NCI-H187 treated with DMSO at 0.1 percent for 48 hours (cell line): ENCODE data around the gene TUBB8B.
"Not testable (repeated sequence)": the region's sequence is repeated elsewhere in the genome, so short reads cannot be mapped to it uniquely, and the experiment has no call there.

Experiments
- DNase-seq: peaks from one replicate; lab custom pipeline; 2025; lab: John Stamatoyannopoulos, UW

The TUBB8B gene

GRCh38 chr18:12773-13172, 36.6 kb downstream of the TUBB8B start:
- DNase-seq, result not testable (repeated sequence)

- DNase-seq, result not testable (repeated sequence)
Measured at GRCh38 chr18:11383-12274, 37.8 kb downstream of the TUBB8B start.

- not testable (repeated sequence) for DNase-seq
Measured at GRCh38 chr18:10624-11184, 38.7 kb downstream of the TUBB8B start.

GRCh38 chr18:9937-10336, 39.5 kb downstream of the TUBB8B start:
- not testable (repeated sequence) for DNase-seq
